ENCODE data around the gene PRKRIP1.

DNA sequence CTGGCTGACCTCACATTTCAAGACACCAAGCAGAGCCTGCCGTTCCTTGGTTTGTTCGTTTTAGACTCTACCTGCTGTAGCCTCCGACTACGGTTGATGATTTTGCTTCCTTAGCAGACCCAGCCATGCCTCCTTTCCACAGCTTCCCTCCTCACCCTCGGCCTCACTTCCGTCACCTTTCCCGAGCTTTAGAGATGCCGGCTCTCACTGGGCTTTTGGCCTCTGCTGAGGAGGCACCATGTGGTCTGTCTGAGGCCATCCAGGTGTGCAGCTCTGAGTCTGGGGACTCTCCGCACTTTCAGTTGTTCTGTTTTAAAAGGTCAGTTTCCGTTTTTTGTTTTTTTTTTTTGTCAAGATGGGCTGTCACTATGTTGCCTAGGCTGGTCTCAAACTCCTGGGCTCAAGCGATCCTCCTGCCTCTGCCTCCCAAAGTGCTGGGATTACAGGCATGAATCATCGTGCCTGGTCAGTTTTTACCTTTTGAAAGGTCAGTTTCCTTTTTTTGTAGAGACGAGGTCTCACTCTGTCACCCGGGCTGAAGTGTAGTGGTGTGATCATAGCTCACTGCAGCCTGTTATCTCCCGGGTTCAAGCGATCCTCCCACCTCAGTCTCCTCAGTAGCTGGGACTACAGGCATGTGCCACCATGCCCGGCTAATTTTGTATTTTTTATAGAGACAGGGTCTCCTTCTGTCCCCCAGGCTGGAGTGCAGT is 49.0 kb downstream of the PRKRIP1 start:
- TF ChIP-seq, protein P1, sequence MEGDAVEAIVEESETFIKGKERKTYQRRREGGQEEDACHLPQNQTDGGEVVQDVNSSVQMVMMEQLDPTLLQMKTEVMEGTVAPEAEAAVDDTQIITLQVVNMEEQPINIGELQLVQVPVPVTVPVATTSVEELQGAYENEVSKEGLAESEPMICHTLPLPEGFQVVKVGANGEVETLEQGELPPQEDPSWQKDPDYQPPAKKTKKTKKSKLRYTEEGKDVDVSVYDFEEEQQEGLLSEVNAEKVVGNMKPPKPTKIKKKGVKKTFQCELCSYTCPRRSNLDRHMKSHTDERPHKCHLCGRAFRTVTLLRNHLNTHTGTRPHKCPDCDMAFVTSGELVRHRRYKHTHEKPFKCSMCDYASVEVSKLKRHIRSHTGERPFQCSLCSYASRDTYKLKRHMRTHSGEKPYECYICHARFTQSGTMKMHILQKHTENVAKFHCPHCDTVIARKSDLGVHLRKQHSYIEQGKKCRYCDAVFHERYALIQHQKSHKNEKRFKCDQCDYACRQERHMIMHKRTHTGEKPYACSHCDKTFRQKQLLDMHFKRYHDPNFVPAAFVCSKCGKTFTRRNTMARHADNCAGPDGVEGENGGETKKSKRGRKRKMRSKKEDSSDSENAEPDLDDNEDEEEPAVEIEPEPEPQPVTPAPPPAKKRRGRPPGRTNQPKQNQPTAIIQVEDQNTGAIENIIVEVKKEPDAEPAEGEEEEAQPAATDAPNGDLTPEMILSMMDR (IDR thresholded peaks at IDR 0.05; ENCODE audit: insufficient read depth, low read depth, low read length), result no peak
- TF ChIP-seq EZH2 (IDR thresholded peaks at IDR 0.05; ENCODE audit: insufficient read depth, low read length), result no peak

Data from astrocyte (in vitro differentiated cells and primary cell).